Astrocyte of the cerebellum (primary cell): ENCODE results near the gene RNF114.

Experiments
- DNase-seq: peaks from one replicate; pipeline ENCODE4 v3.0.0-alpha.2; 2011; ENCODE audit warnings: low read depth
- H3K4me3 ChIP-seq: 2 replicates; pipeline ENCODE4 v1.5.1; 2011; ENCODE audit warnings: mild to moderate bottlenecking, low read depth, low read length, moderate library complexity
- CTCF ChIP-seq: IDR thresholded peaks from 2 replicates; pipeline ENCODE4 v1.5.1; 2012; ENCODE audit warnings: low read length, low read depth, moderate library complexity, mild to moderate bottlenecking; ENCODE audit errors: missing control alignments
- in situ Hi-C: cut with HindIII; loops from 2 replicates; pipeline ENCODE4 v1.10.0; 2017; ENCODE audit warnings: low sequenced_read_pairs

Gene RNF114

GRCh38 chr20:49889935-49890333 lies 46.3 kb upstream of the RNF114 start:
- no peak for TF ChIP-seq CTCF
- no peak for DNase-seq
- in situ Hi-C loops, result no loop called here
- no peak overlapping the region for H3K4me3 ChIP-seq

GRCh38 chr20:49890471-49891361 lies 45.5 kb upstream of the RNF114 start:
- in situ Hi-C loops, result no loop called here
- no peak for DNase-seq
- TF ChIP-seq CTCF, result no peak
- no peak overlapping the region for H3K4me3 ChIP-seq

- DNase-seq, result no peak
- TF ChIP-seq CTCF, result no peak
- no peak overlapping the region for H3K4me3 ChIP-seq
- in situ Hi-C loops, result no loop called here
These were observed 44.6 kb upstream of the RNF114 start for GRCh38 chr20:49891476-49892110.

DNA sequence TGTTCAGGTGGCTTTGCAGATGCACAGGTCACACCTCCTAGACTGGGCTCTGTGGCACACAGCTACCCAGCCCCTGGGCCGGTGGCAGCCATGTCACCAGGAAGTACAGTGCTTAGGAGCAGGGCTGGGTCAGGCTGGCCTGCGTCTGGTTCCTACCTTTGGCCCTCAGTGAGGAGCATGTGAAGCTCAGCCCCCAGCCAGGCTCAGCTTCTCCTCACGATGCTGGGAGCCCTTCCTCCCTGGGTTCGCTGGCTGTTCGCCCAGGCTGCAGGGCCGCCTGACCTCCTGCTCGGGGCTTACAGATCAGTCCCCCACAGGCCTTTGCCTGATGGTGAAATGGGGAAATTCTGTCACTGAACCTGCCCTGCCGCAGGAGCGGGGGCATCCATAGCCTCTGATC lies 43.9 kb upstream of the RNF114 start:
- in situ Hi-C loops, result no loop called here
- no peak for DNase-seq
- no peak for TF ChIP-seq CTCF
- no peak overlapping the region for H3K4me3 ChIP-seq

- H3K4me3 ChIP-seq, result no peak overlapping the region
- TF ChIP-seq CTCF, result no peak
- DNase-seq, result no peak
- in situ Hi-C loops, result no loop called here
These were observed 43.4 kb upstream of the RNF114 start for GRCh38 chr20:49892817-49893216.

DNA sequence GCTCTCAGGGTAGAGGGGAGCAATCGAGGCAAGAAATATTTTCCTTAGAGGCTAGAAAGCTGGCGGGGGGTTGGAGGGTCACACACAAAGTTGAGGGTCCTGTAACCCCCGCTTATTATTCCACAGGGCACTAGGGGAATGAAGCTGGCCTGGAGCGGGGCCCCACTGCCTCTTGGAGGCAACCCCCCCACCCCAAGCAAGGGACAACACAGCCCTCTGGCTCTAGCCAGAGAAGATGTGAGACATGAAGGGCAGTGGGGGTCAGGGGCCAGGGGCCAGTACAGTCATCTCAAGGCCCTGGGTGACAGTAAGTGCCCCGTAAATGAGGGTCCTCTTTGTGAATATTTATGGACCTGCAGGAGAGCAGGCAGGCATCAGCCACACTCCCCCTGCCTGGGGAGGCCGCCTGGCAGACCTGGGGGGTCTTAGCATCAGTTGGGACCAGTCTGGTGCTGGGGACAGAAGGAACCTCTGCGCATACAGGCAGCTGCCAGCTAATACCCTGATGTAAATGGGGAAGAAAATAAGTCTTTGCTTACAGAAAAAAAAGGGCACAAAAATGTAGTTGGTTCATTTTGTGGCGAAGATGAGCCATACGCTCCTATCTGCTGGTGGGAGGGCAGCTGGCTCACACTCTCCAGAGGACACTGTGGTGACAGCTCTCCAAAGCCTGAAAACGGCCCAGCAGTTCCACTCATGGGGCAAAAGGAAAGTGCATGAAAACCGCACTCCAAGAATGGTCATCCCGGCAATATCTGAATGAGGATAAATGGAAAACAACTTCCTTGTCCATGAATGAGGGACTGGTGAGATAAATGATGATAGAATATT lies 42.7 kb upstream of the RNF114 start:
- H3K4me3 ChIP-seq, result no peak overlapping the region
- DNase-seq, result no peak
- in situ Hi-C loops, result no loop called here
- TF ChIP-seq CTCF, result no peak
